HG02852 (cell line): ENCODE data around the gene NMBR.
"Not testable (repeated sequence)": the region's sequence is repeated elsewhere in the genome, so short reads cannot be mapped to it uniquely, and the experiment has no call there.

Experiments
- ATAC-seq: cut with Tn5 transposase; IDR thresholded peaks from one replicate; pipeline ENCODE4 v1.9.1; 2021; ENCODE audit warnings: mild to moderate bottlenecking, moderate library complexity; ENCODE audit not compliant: unreplicated experiment

NMBR gene

GRCh38 chr6:142062861-142063260 is 84.1 kb downstream of the NMBR start:
- ATAC-seq = not testable (repeated sequence)

DNA sequence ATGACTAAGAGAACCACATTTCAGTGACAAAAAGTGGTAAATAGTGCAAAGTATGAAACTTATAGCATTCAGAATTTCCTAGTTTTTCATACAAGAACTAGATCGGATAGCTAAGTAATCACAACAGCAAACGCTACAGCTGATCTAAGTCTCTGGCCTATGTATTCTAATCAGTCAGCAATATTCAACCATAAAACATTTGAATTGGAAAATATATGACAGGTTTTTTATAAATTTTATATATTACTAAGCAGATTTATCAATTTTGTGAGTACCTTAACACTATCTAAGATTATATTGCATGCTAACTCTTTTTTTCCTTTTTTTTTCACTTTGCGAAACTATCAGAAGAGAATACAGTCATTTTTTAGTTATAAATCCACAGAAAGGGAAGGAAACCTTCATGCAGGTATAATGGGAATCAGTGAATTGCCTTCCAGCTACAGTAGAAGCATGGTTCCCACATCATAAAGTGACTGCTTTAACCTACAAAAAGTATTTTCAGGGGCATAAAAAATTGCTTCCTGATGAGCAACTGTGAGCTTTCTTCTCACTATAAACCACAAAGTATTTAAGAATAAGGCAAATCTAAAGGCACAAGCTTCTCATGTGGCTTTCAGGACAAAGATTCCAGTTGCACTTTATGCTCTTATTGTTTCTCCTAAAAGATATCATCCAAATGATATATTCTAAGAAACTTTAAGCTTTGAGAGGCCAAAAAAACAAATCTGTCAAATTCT is 88.2 kb downstream of the NMBR start:
- ATAC-seq = no peak

GRCh38 chr6:142055219-142055618 is 91.7 kb downstream of the NMBR start:
- ATAC-seq = peak; percentile 75

GRCh38 chr6:142051404-142051803 is 95.5 kb downstream of the NMBR start:
- ATAC-seq = no peak

DNA sequence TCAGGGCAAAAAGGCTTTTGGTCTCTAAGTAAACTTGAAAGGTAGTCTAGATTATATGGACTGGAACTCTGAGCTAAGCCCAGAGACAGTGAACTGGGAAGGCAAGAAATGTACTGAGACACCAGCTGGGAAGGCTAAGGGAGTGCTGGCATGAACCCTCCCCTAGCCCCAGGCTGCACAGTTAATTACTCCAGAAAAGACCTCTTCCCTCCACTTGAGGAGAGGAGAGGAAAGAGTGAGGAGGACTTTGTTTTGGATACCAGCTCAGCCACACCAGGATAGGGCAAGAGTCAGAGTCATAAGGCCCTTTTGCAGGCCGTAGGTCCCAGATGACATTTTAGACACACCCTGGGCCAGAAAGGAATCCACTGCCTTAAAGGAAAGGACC is 98.3 kb downstream of the NMBR start:
- no peak for ATAC-seq

DNA sequence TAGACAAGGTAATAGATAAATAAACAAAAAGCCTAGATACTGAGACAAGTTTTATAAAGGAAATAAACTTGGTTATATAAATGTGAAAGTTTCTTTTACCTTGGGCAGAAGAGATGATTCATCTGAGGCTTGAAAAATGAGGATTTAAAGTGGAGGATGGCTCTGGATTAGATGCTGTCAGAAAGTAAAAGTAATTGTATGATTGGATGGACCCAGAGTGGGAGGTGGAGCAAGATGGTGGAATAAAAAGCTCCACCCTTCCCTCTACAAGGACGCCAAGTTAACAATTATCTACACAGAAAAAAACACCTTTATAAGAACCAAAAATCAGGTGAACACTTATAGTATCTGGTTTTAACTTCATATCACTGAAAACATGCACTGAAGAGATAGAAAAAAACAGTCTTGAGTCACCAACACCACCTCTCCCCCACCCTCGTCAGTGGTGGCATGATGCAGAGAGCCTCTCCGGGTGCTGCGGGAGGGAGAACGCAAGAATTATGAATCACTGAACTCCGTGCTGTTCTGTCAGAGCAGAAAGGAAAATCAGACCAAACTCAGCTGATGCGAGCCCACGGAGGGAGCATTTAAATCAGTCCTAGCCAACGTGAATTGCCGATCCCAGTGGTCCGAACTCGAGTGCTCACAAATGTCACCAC is 98.9 kb downstream of the NMBR start:
- ATAC-seq = no peak

DNA sequence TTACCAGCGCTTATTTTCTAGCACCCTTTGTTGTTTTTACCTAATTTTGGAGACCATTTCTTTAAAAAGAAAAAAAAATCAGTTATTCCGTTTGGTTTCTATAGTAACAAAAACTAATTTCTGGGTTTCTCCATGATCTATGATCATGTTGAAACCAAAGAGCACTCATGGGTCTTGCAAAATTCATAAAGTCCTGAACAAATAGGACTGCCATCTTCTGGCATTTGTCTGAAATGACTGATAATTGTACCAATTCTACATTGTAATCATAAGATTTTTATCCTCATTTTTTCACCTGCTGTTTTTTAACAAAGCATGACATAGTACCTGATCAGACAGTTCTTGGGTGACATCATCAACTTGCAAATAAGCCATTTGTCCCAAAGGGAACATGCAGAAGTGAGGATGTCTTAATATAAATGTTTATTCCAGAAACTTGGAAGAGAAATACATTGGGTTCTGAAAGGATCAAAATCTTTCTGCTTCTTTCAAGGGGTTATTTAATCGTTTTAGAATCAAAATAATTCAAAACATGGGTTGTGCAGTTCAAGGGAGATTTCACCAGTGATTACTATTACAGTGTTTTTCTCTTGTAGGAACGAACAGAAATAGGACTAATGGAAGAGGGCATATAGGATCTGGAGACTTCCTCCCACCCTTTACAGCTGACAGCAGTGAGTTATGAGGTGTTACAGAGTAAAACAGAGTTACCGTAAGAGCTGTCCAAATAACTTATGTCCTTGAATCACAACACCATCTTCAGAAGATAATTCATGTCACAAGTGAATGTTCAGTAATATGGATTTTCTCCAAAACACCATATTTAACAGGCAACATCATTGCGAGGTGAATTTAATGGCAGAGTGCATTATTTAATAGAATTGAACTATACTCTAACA is 101.3 kb downstream of the NMBR start:
- ATAC-seq = no peak

DNA sequence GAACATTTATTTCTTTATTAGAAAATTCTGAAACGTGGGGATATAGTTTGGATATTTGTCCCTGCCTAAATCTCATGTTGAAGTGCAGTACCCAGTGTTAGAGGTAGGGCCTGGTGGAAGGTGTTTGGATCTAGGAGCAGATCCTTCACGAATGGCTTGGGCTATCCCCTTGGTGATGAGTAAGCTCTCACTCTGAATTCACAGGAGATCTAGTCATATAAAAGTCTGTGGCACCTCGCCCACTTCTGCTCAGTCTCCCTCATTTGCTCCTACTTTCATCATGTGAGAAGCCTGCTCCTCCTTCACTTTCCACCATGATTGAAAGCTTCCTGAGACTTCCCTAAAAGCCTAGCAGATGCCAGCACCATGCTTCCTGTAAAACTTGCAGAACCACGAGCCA is 111.0 kb downstream of the NMBR start:
- ATAC-seq = no peak

- no peak for ATAC-seq
Measured at GRCh38 chr6:142031035-142031434, 115.9 kb downstream of the NMBR start.

DNA sequence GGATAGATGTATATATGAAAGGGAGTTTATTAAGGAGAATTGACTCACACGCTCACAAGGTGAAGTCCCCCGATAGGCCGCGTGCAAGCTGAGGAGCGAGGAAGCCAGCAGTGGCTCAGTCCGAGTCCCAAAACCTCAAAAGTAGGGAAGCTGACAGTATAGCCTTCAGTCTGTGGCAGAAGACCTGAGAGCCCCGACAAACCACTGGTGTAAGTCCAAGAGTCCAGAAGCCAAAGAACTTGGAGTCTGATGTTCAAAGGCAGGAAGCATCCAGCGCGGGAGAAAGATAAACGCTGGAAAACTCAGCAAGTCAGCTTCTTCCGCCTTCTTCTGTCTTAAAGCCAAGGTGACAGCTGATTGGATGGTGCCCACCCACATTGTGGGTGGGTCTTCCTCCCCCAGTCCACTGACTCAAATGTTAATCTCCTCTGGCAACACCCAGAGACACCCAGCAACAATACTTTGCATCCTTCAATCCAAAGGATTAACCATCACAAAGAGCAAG is 116.8 kb downstream of the NMBR start:
- no peak for ATAC-seq

DNA sequence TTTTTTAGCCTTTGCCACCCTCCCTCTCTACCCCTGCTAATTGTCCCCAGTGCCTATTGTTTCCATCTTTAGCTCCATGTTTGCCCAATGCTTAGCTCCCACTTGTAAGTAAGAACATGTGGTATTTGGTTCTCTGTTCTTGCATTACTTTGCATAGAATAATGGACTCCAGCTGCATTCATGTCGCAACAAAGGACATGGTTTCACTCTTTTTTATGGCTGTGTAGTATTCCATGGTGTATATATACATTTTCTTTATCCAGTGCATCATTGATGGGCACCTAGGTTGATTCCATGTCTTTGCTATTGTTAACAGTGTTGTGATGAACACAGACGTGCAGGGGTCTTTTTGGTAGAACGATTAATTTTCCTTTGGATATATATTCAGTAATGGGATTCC is 118.4 kb downstream of the NMBR start:
- no peak for ATAC-seq

GRCh38 chr6:142027804-142028203 is 119.1 kb downstream of the NMBR start:
- ATAC-seq = not testable (repeated sequence)

DNA sequence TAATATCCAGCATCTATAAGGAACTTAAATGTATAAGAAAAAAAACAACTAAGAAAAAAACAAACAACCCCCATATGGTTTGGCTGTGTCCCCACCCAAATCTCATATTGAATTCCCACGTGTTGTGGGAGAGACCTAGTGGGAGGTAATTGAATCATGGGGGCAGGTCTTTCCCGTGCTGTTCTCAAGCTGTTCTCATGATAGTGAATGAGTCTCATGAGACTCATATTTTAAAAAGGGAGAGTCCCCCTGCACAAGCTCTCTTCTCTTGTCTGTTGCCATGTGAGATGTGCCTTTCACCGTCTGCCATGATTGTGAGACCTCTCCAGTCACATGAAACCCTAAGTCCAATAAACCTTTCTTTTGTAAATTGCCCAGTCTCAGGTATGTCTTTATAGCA is 119.8 kb downstream of the NMBR start:
- no peak for ATAC-seq

DNA sequence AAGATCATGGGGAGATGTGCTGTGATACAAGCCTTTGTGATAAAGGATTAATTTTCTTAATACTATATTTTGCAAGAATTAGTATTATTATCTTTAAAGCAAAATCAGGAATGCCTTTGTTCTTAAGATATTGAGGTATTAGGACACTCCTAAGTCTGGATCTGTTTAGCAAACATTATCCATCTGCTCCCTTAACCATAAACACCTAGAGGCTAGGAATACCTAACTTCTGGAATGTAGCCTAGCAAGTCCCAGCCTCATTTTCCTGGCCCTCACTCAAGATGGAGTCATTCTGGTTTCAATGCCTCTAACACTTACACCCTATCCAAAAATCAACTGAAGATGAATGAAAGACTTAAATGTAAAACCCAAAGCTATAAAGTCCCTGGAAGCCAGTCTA is 120.5 kb downstream of the NMBR start:
- no peak for ATAC-seq
